ENCODE measurements around the gene NHEJ1. TPM values are rescaled to one million over a fixed set of nuclear protein-coding genes. Genes with fewer than 3 reads are reported as not detected.

Gene NHEJ1
- total RNA-seq, 3 donors from 2014 or later = 13.4 to 19.8 (median 17.6) TPM

GRCh38 chr2:219172231-219173154 is 11.9 kb upstream of the NHEJ1 start:
- intact Hi-C loops (cut with DNase I; ENCODE audit: low total_unique reads) = loop anchor here (10.0 kb wide), 1 partner anchor 512 kb away; no protein-coding TSS in a partner anchor

GRCh38 chr2:219171231-219171651 is 10.6 kb upstream of the NHEJ1 start:
- H3K36me3 ChIP-seq = no peaks in the 10 kb centered on the region
- peak in 1 of 2 donors; percentile 57 for DNase-seq (ENCODE audit: low spot score in 2 of 2)
- peaks cover 0 to 9% of the 10 kb centered on the region in 2 donors for H3K4me1 ChIP-seq
- H3K27me3 ChIP-seq = no peaks in the 10 kb centered on the region
- intact Hi-C loops (cut with DNase I; ENCODE audit: low total_unique reads) = loop anchor here (10.0 kb wide), 1 partner anchor 514 kb away; no protein-coding TSS in a partner anchor
- no peak overlapping the region for H3K4me3 ChIP-seq
- peak overlapping the region; percentile 71 to 78 for H3K27ac ChIP-seq
- H3K9me3 ChIP-seq = no peaks in the 10 kb centered on the region
- TF ChIP-seq POLR2A (IDR thresholded peaks at IDR 0.05) (no peak), POLR2AphosphoS5 (IDR thresholded peaks at IDR 0.05) (peak in 2 of 3 donors; percentile 45), CTCF (IDR thresholded peaks at IDR 0.05) (peak; percentile 68 to 73 (median 72))

More at GRCh38 chr2:219172231-219173154, 11.9 kb upstream of the NHEJ1 start:
- Histone ChIP-seq H3K27me3 (no peaks in the 10 kb centered on the region), H3K36me3 (no peaks in the 10 kb centered on the region), H3K27ac (peak overlapping the region; percentile 71 to 78), H3K4me1 (peaks cover 0 to 9% of the 10 kb centered on the region in 2 donors), H3K4me3 (no peak overlapping the region), H3K9me3 (no peaks in the 10 kb centered on the region)
- no peak for DNase-seq (ENCODE audit: low spot score in 2 of 2)
- TF ChIP-seq POLR2A (IDR thresholded peaks at IDR 0.05) (no peak), CTCF (IDR thresholded peaks at IDR 0.05) (no peak), POLR2AphosphoS5 (IDR thresholded peaks at IDR 0.05) (no peak)

- intact Hi-C loops (cut with DNase I; ENCODE audit: low total_unique reads) = loop anchor here (10.0 kb wide), 1 partner anchor 515 kb away; no protein-coding TSS in a partner anchor
- TF ChIP-seq POLR2AphosphoS5 (IDR thresholded peaks at IDR 0.05) = no peak
- no peak for TF ChIP-seq CTCF (IDR thresholded peaks at IDR 0.05)
- no peak within 1 kb of the TSS for H3K4me3 ChIP-seq
- no peak for DNase-seq (ENCODE audit: low spot score in 2 of 2)
- H3K27ac ChIP-seq = peak within 1 kb of the TSS in 1 of 2 donors; percentile 71
- no peaks in the 10 kb centered on the region for H3K27me3 ChIP-seq
- H3K4me1 ChIP-seq = no peaks in the 10 kb centered on the region
- H3K9me3 ChIP-seq = no peaks in the 10 kb centered on the region
- H3K36me3 ChIP-seq = no peaks in the 10 kb centered on the region
These were observed 9.5 kb upstream of the NHEJ1 start, which contains the start of gene SLC23A3 for GRCh38 chr2:219169930-219170654. Gene SLC23A3 (minus strand): TSS chr2:219170029. CDS start chr2:219169984, 45 bp downstream.

- Histone ChIP-seq H3K4me3 (no peak overlapping the region), H3K27ac (no peak overlapping the region), H3K27me3 (no peaks in the 10 kb centered on the region), H3K36me3 (no peaks in the 10 kb centered on the region), H3K9me3 (no peaks in the 10 kb centered on the region), H3K4me1 (no peaks in the 10 kb centered on the region)
- TF ChIP-seq POLR2A (IDR thresholded peaks at IDR 0.05) (no peak), POLR2AphosphoS5 (IDR thresholded peaks at IDR 0.05) (no peak), CTCF (IDR thresholded peaks at IDR 0.05) (no peak)
- no peak for DNase-seq (ENCODE audit: low spot score in 2 of 2)
- intact Hi-C loops (cut with DNase I; ENCODE audit: low total_unique reads) = no loop called here
These were observed 8.3 kb upstream of the NHEJ1 start for GRCh38 chr2:219168932-219169331.
